Ishikawa (cell line): ENCODE results near the gene NANS.

ENCODE experiments used
- CEBPB ChIP-seq: IDR thresholded peaks from 2 replicates; pipeline ENCODE4 v1.6.1; 2012
- REST ChIP-seq: IDR thresholded peaks from 2 replicates; pipeline ENCODE4 v1.6.1; 2012; ENCODE audit warnings: low read depth, mild to moderate bottlenecking
- TAF1 ChIP-seq: IDR thresholded peaks from 2 replicates; pipeline ENCODE4 v1.6.1; 2012; ENCODE audit warnings: low read depth, mild to moderate bottlenecking
- TEAD4 ChIP-seq: IDR thresholded peaks from 2 replicates; pipeline ENCODE4 v1.6.1; 2012
- YY1 ChIP-seq: IDR thresholded peaks from 2 replicates; pipeline ENCODE4 v1.6.1; 2012; ENCODE audit warnings: low read depth

GRCh38 chr9:98031169-98031568, 25.4 kb upstream of the NANS start:
- TF ChIP-seq YY1 (no peak), REST (no peak), TAF1 (no peak), TEAD4 (no peak), CEBPB (no peak)
